H1 (cell line): ENCODE data around the gene OR52E5. TPM values are rescaled to one million over a fixed set of nuclear protein-coding genes. Genes with fewer than 3 reads are reported as not detected.

ENCODE experiments used
- CTCF ChIA-PET: fragments of 300-600 bp; sonication (Branson Sonifier 250); formaldehyde crosslinking; loops from one replicate; lab custom pipeline; 2021; ENCODE audit not compliant: partially characterized antibody; lab: Charles Lee
- POLR2A ChIA-PET: fragments of 300-600 bp; sonication (Branson Sonifier 250); formaldehyde crosslinking; loops from one replicate; lab custom pipeline; 2021; ENCODE audit warnings: inconsistent platforms; ENCODE audit not compliant: partially characterized antibody; lab: Charles Lee
- DNase-seq, 2 experiments: peaks; one replicate each; pipeline versions ENCODE4 v3.0.0 to v3.0.0-alpha.2; 2010 to 2022; ENCODE audit warnings: low spot score in 2 of 2, low read depth in 1 of 2, mixed read lengths in 1 of 2
- FAIRE-seq: peaks from 2 replicates; lab custom pipeline; 2011; peaks lifted over from hg19 to GRCh38; lab: Jason Lieb, UNC
- H2AFZ ChIP-seq: 2 replicates; pipeline ENCODE4 v1.8.1; 2012; ENCODE audit warnings: low read length, inconsistent platforms
- H2AK5ac ChIP-seq: 2 replicates; pipeline ENCODE4 v1.6.1; 2013; ENCODE audit warnings: low read depth, low read length
- H2BK120ac ChIP-seq: replicated peaks from 2 replicates; pipeline ENCODE3; 2013; ENCODE audit warnings: low read depth, low read length, inconsistent platforms
- H2BK12ac ChIP-seq: 2 replicates; pipeline ENCODE4 v1.6.1; 2013; ENCODE audit warnings: low read depth, low read length
- H2BK15ac ChIP-seq: 2 replicates; pipeline ENCODE4 v1.6.1; 2013; ENCODE audit warnings: low read length
- H2BK20ac ChIP-seq: 2 replicates; pipeline ENCODE4 v1.6.1; 2013; ENCODE audit warnings: low read length
- H2BK5ac ChIP-seq: 2 replicates; pipeline ENCODE4 v1.6.1; 2013; ENCODE audit warnings: low read depth, low read length
- H3K14ac ChIP-seq: 2 replicates; pipeline ENCODE4 v1.6.1; 2013; ENCODE audit warnings: inconsistent platforms; ENCODE audit not compliant: insufficient read length
- H3K18ac ChIP-seq: 2 replicates; pipeline ENCODE4 v1.6.1; 2013; ENCODE audit warnings: low read length; ENCODE audit errors: extremely low read depth
- H3K23ac ChIP-seq: 2 replicates; pipeline ENCODE4 v1.6.1; 2013; ENCODE audit warnings: inconsistent platforms; ENCODE audit not compliant: insufficient read length
- H3K23me2 ChIP-seq: 2 replicates; pipeline ENCODE4 v1.6.1; 2013; ENCODE audit warnings: low read depth, low read length
- H3K27ac ChIP-seq: 2 replicates; pipeline ENCODE4 v1.6.1; 2011; ENCODE audit warnings: low read depth, low read length, inconsistent platforms
- H3K27me3 ChIP-seq, 4 experiments: replicated peaks in 1 of 4; 1 replicate in 1 of 4; 2 replicates in 3 of 4; pipeline versions ENCODE4 v1.6.1 to v1.8.1; 2011 to 2013; ENCODE audit warnings: low read length in 3 of 4, mild to moderate bottlenecking in 3 of 4, inconsistent platforms in 2 of 4, mixed read lengths in 2 of 4, moderate library complexity in 1 of 4; ENCODE audit not compliant: control insufficient read depth in 3 of 4, insufficient read depth in 3 of 4; ENCODE audit errors: extremely low read depth in 1 of 4
- H3K36me3 ChIP-seq, 4 experiments: 2 replicates each; pipeline versions ENCODE4 v1.6.1 to v1.8.1; 2011 to 2013; ENCODE audit warnings: mild to moderate bottlenecking in 4 of 4, low read length in 3 of 4, moderate library complexity in 2 of 4, control low read depth in 1 of 4, inconsistent platforms in 1 of 4; ENCODE audit not compliant: insufficient read depth in 4 of 4, control insufficient read depth in 2 of 4
- H3K4ac ChIP-seq: replicated peaks from 2 replicates; pipeline ENCODE3; 2013; ENCODE audit warnings: low read length, low read depth, mixed read lengths, inconsistent platforms; ENCODE audit not compliant: insufficient read length
- H3K4me1 ChIP-seq, 4 experiments: replicated peaks in 1 of 4; 1 replicate in 1 of 4; 2 replicates in 3 of 4; pipeline versions ENCODE4 v1.6.1 to v1.8.1; 2011 to 2013; ENCODE audit warnings: low read length in 3 of 4, inconsistent platforms in 2 of 4, mixed read lengths in 1 of 4; ENCODE audit not compliant: insufficient read depth in 4 of 4, control insufficient read depth in 3 of 4
- H3K4me2 ChIP-seq, 2 experiments: 2 replicates each; pipeline versions ENCODE4 v1.6.1 to v1.8.1; 2011 to 2013; ENCODE audit warnings: low read depth in 2 of 2, low read length in 2 of 2, control low read depth in 1 of 2, inconsistent platforms in 1 of 2, mild to moderate bottlenecking in 1 of 2; ENCODE audit not compliant: insufficient read depth in 1 of 2
- H3K4me3 ChIP-seq, 4 experiments: fragments of 200-600, 300-600 bp in 1 of 4; sonication (generic), shearing (Covaris generic), sonication (Bioruptor Twin) in 1 of 4; 2 replicates each; pipeline versions ENCODE4 v1.5.1 to v1.8.1; 2011 to 2016; ENCODE audit warnings: low read length in 4 of 4, low read depth in 3 of 4, control low read depth in 2 of 4, inconsistent platforms in 2 of 4, mild to moderate bottlenecking in 2 of 4, mixed read lengths in 1 of 4, moderate library complexity in 1 of 4; ENCODE audit not compliant: insufficient read depth in 2 of 4; ENCODE audit errors: extremely low read depth in 1 of 4
- H3K56ac ChIP-seq: replicated peaks from 2 replicates; pipeline ENCODE3; 2013; ENCODE audit warnings: low read depth, mild to moderate bottlenecking, mixed read lengths, low read length, inconsistent platforms; ENCODE audit not compliant: insufficient read length
- H3K79me1 ChIP-seq: 2 replicates; pipeline ENCODE4 v1.6.1; 2013; ENCODE audit warnings: low read depth, low read length, control low read depth
- H3K79me2 ChIP-seq, 2 experiments: 2 replicates each; pipeline versions ENCODE4 v1.6.1 to v1.8.1; 2012 to 2013; ENCODE audit warnings: low read length in 2 of 2, mild to moderate bottlenecking in 2 of 2, inconsistent platforms in 1 of 2; ENCODE audit not compliant: insufficient read depth in 2 of 2, control insufficient read depth in 1 of 2
- H3K9ac ChIP-seq, 4 experiments: replicated peaks in 1 of 4; 1 replicate in 1 of 4; 2 replicates in 3 of 4; pipeline versions ENCODE4 v1.6.1 to v1.8.1; 2011 to 2013; ENCODE audit warnings: low read depth in 3 of 4, low read length in 3 of 4, control low read depth in 2 of 4, mild to moderate bottlenecking in 2 of 4, moderate library complexity in 2 of 4, inconsistent platforms in 1 of 4; ENCODE audit errors: extremely low read depth in 1 of 4
- H3K9me3 ChIP-seq, 2 experiments: 2 replicates each; pipeline versions ENCODE4 v1.6.1 to v1.8.1; 2012 to 2013; ENCODE audit warnings: mild to moderate bottlenecking in 2 of 2, moderate library complexity in 2 of 2, control low read depth in 1 of 2, inconsistent platforms in 1 of 2, low read depth in 1 of 2, low read length in 1 of 2, mixed read lengths in 1 of 2; ENCODE audit not compliant: insufficient read depth in 2 of 2
- H4K20me1 ChIP-seq, 2 experiments: replicated peaks in 1 of 2; 2 replicates each; pipeline versions ENCODE3 to v1.8.1; 2011 to 2013; ENCODE audit warnings: inconsistent platforms in 2 of 2, low read length in 2 of 2, mild to moderate bottlenecking in 1 of 2; ENCODE audit not compliant: insufficient read depth in 2 of 2, control insufficient read depth in 1 of 2
- H4K5ac ChIP-seq: 2 replicates; pipeline ENCODE4 v1.6.1; 2013; ENCODE audit warnings: low read length, low read depth, mixed read lengths, inconsistent platforms; ENCODE audit not compliant: insufficient read length
- H4K8ac ChIP-seq: 2 replicates; pipeline ENCODE4 v1.8.0; 2013; ENCODE audit warnings: mild to moderate bottlenecking, moderate library complexity, low read length, inconsistent platforms; ENCODE audit not compliant: insufficient read depth; ENCODE audit errors: extremely low read depth
- H4K91ac ChIP-seq: replicated peaks from 2 replicates; pipeline ENCODE3; 2013; ENCODE audit warnings: low read length, mixed read lengths, inconsistent platforms; ENCODE audit not compliant: insufficient read length
- ATF2 ChIP-seq: IDR thresholded peaks from 2 replicates; pipeline ENCODE4 v1.6.1; 2012; ENCODE audit warnings: low read length, inconsistent platforms
- CBX8 ChIP-seq: fragments of 300-800, 300-1000 bp; sonication (generic); IDR thresholded peaks from 2 replicates; pipeline ENCODE4 v1.7.1; 2016; ENCODE audit warnings: low read depth, low read length, borderline replicate concordance
- FOSL1 ChIP-seq: IDR thresholded peaks from 2 replicates; pipeline ENCODE4 v1.6.1; 2011; ENCODE audit warnings: mild to moderate bottlenecking, low read depth, low read length, moderate library complexity; ENCODE audit not compliant: insufficient read depth
- RBBP5 ChIP-seq: IDR thresholded peaks from 2 replicates; pipeline ENCODE4 v1.7.1; 2012; ENCODE audit warnings: low read depth, mild to moderate bottlenecking, inconsistent platforms, low read length, moderate library complexity, borderline replicate concordance
- TEAD4 ChIP-seq: IDR thresholded peaks from 2 replicates; pipeline ENCODE4 v1.6.1; 2012; ENCODE audit warnings: low read depth, low read length, inconsistent platforms, mixed read lengths
- WGBS, 2 experiments: shearing (Covaris generic) in 1 of 2; methylation state at CpG; one replicate each; pipeline versions ENCODE4 v1.1.6 to v1.1.7; 2013 to 2015; ENCODE audit warnings: low lambda C conversion rate in 2 of 2, mixed read lengths in 2 of 2, inconsistent platforms in 1 of 2, low coverage in 1 of 2, missing lambda C conversion rate in 1 of 2; ENCODE audit not compliant: insufficient replicate concordance in 2 of 2, insufficient coverage in 1 of 2, insufficient read length in 1 of 2; ENCODE audit errors: extremely low coverage in 1 of 2, missing lambda C conversion rate in 1 of 2; 5-methylcytosine and 5-hydroxymethylcytosine counted together
- polyA plus RNA-seq, 7 experiments: library from polyadenylated mRNA; depleted of rRNA in 3 of 7; stranded (reverse) in 5 of 7; unstranded in 2 of 7; fragments of >200 nt in 5 of 7; fragments of 200-250 nt in 2 of 7; gene quantifications; 1 replicate in 5 of 7; 2 replicates in 1 of 7; 4 replicates in 1 of 7; pipeline versions ENCODE4 v1.2.1 to v1.2.3, GENCODE V29; 2011 to 2013; ENCODE audit warnings: missing spikeins in 2 of 7, mixed read lengths in 2 of 7
- total RNA-seq: library from RNA; stranded (reverse); fragmentation: NEBNext Ultra II Directional; extraction: Animal tissue kit (Norgen Biotek cat#: 25700); gene quantifications from 2 replicates; pipeline ENCODE4 v1.2.1, GENCODE V29; 2021

The OR52E5 gene
- total and polyA plus RNA-seq, 2 of the 8 experiments (the other 6 are each of a cell fraction or from before 2014, with no cell fraction given) = not detected

- Histone ChIP-seq H3K56ac (no peak overlapping the region), H2BK5ac (no peak overlapping the region), H3K79me2 (no peaks in the 10 kb centered on the region), H2BK20ac (no peak overlapping the region), H4K8ac (no peak overlapping the region), H4K20me1 (no peaks in the 10 kb centered on the region), H3K14ac (no peak overlapping the region), H2AK5ac (no peak overlapping the region), H3K23me2 (no peaks in the 10 kb centered on the region), H3K4me1 (no peaks in the 10 kb centered on the region), H2AFZ (no peak overlapping the region), H2BK12ac (no peak overlapping the region), H4K5ac (no peak overlapping the region), H3K27me3 (no peaks in the 10 kb centered on the region), H3K18ac (no peak overlapping the region)
- POLR2A ChIA-PET = interaction anchor here (0.6 kb wide), 1 partner anchor 128 kb away, joined by 4 read pairs; no protein-coding TSS in a partner anchor
- no peak for FAIRE-seq
- TF ChIP-seq FOSL1 = no peak
- TF ChIP-seq RBBP5 = no peak
- no peak for TF ChIP-seq TEAD4
- no peak for TF ChIP-seq ATF2
- no peak for TF ChIP-seq CBX8
- TF ChIP-seq, all 59 proteins: peak for 0
- no peak overlapping the region for H3K4me2 ChIP-seq
- H3K23ac ChIP-seq = no peak overlapping the region
- WGBS, 2 experiments = 82% methylated on average over 3 of the region's 3 CpGs; no CpG with 5 or more reads in 1 of the 2 experiments
- H3K36me3 ChIP-seq = no peaks in the 10 kb centered on the region
- no peaks in the 10 kb centered on the region for H3K9me3 ChIP-seq
- no peak overlapping the region for H3K9ac ChIP-seq
- no peak overlapping the region for H2BK120ac ChIP-seq
- no peak overlapping the region for H2BK15ac ChIP-seq
- no peak overlapping the region for H3K4me3 ChIP-seq
- no peak overlapping the region for H4K91ac ChIP-seq
- CTCF ChIA-PET = interaction anchor here (1.5 kb wide), 1 partner anchor 411 kb away, joined by 3 read pairs; no protein-coding TSS in a partner anchor
- H3K27ac ChIP-seq = no peak overlapping the region
- no peaks in the 10 kb centered on the region for H3K79me1 ChIP-seq
- no peak overlapping the region for H3K4ac ChIP-seq
- no peak for DNase-seq
Measured at GRCh38 chr11:5887172-5887571, 5.8 kb upstream of the OR52E5 start.
